ENCODE results near the gene PRR18. TPM values are rescaled to one million over a fixed set of nuclear protein-coding genes. Genes with fewer than 3 reads are reported as not detected.

The PRR18 gene
- total RNA-seq: not detected in 2 replicates

GRCh38 chr6:166308033-166308768 lies at the start of gene PRR18:
PRR18 (minus strand) TSS chr6:166308392; CDS start chr6:166308142, 250 bp downstream.

DNA sequence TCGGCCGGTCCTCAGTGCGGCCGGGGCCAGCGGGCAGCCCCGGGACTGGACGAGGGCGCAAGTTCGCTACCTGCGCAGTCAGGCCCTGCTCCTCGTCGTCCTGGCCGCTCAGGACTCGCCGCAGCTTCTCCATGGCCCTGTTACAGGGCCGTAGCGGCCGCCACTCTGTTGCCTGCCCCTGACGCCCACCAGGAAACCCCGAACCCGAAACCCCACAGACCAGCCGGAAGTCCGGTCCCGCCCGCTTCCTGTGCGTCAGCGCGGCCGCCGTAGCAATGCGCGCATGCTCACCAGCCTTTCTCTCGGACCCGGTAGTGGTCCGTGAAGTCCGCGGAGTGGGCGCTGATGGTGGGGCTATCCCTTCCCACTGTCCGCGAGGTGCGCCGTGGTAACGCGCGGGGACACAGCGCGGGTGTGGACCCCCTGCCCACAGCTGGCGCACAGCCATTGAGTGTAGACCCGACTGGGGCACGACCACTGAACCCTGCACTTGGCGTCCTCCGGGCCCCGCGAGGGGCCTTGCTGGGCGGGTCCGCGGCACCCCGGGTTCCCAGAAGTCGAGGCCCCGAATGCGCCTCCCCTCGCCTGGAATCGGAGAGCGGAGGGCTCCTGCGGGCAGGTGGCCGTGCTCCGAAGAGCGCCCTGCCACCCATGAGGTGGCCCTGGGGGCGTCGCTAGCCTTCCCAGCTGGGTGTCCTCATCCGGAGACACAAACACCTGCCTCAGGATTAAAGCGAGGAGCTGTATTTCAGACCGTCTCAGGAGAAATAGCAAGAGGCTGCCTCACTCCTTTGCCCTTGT lies 34.4 kb upstream of the PRR18 start, which contains the start of gene SFT2D1:
SFT2D1 (minus strand) TSS at position 197 of the 801 bp plus-strand sequence; CDS start at position 133, 64 bp downstream.

Other genes starting within 250 kb of the PRR18 start
- not detected in 2 replicates for gene TBXT, start 140.5 kb downstream of the PRR18 start, total RNA-seq
- 39.2 and 84.2 TPM in 2 replicates for gene SFT2D1, start 34.2 kb upstream of the PRR18 start, total RNA-seq
- 20.0 and 39.1 TPM in 2 replicates for gene MPC1, start 74.5 kb upstream of the PRR18 start, total RNA-seq

Measured in regular cardiac myocyte (primary cell).